Muscle layer of duodenum (tissue), 2 donors: ENCODE measurements around the gene PTPN2.
"Not testable (repeated sequence)": the region's sequence is repeated elsewhere in the genome, so short reads cannot be mapped to it uniquely, and the experiment has no call there.

Experiments used
- H3K27ac ChIP-seq: one replicate; pipeline ENCODE4 v1.7.0; 2013; ENCODE audit warnings: mild to moderate bottlenecking, low read length
- H3K27me3 ChIP-seq: one replicate; pipeline ENCODE4 v1.7.0; 2013; ENCODE audit warnings: low read depth, mild to moderate bottlenecking, control low read depth, low read length
- H3K36me3 ChIP-seq, 2 donors: one replicate each; pipeline ENCODE4 v1.7.0; 2013; ENCODE audit warnings: low read length in 2 of 2, control low read depth in 1 of 2, mild to moderate bottlenecking in 1 of 2; ENCODE audit not compliant: insufficient read depth in 2 of 2, control insufficient read depth in 1 of 2
- H3K4me1 ChIP-seq, 2 donors: one replicate each; pipeline ENCODE4 v1.7.0; 2013; ENCODE audit warnings: low read length in 2 of 2, mild to moderate bottlenecking in 2 of 2, control low read depth in 1 of 2, moderate library complexity in 1 of 2; ENCODE audit not compliant: insufficient read depth in 2 of 2, control insufficient read depth in 1 of 2
- H3K4me3 ChIP-seq, 2 donors: one replicate each; pipeline ENCODE4 v1.7.0; 2013; ENCODE audit warnings: low read length in 2 of 2, low read depth in 1 of 2, mild to moderate bottlenecking in 1 of 2
- H3K9me3 ChIP-seq, 2 donors: one replicate each; pipeline ENCODE4 v1.7.0; 2013; ENCODE audit warnings: low read length in 2 of 2, control low read depth in 1 of 2, mild to moderate bottlenecking in 1 of 2; ENCODE audit not compliant: control insufficient read depth in 1 of 2
- donor health status: healthy.

Gene PTPN2

DNA sequence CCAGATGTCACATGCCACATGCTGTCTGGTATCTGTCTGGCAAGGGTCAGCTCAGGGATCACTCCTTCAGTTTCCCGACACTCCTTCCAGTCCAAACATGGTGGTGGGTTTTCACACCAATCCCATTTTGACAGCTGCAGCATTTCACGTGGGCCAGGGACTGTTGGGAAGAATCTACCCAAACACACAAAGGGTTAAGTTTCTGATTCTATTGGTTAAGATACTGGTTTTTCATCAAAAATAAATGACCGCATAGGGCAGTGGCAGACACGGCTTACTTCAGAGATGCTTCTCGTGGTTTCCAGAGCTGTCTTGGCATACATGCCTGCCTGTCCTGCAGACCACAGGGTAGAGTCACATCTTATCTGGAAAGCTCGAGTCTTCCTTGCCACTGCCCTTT is 101.5 kb downstream of the PTPN2 start:
- Histone ChIP-seq H3K4me1 (no peaks in the 10 kb centered on the region), H3K27me3 (no peaks in the 10 kb centered on the region), H3K27ac (no peak overlapping the region), H3K36me3 (no peaks in the 10 kb centered on the region), H3K4me3 (no peak overlapping the region), H3K9me3 (no peaks in the 10 kb centered on the region)

DNA sequence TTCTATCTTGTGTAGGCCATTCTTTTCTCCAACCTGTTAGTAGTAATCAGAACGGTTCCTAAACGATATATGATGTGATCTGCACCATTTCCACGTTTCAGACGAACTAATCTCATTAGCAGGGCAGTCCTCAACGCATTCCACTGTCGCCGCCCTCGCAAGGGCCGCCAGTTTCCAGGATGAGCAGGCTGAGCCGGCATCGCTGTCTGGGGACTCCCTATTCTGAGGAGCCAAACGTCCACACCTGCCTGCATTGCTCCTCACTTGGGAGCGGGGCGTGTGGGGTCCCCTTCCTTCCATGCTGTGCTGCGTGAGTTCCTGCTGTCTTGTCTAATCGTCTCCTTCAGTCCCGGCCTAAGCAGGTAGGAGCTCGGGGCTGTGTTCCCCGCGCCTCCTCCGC is 104.6 kb downstream of the PTPN2 start:
- H3K4me1 ChIP-seq: no peaks in the 10 kb centered on the region
- H3K9me3 ChIP-seq: no peaks in the 10 kb centered on the region

DNA sequence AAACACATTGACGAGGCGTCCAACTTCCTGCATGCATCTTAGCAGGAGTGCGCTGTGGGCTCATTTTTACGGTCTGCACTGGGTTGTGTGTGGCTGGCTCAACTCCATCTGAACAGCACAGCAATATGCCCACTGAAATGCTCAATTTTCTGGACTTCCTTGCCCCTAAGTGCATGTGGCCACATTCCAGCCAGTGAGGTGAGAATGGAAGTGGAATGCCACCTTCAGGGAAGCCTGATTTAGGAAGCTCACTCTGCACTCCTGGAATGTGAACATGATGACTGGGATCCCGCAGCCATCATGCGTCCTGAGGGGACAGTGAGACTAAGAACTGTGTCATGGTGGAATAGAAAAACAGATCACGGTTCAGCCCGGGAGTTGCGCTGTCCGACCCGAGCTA is 105.0 kb downstream of the PTPN2 start:
- no peaks in the 10 kb centered on the region for H3K9me3 ChIP-seq
- H3K36me3 ChIP-seq: no peaks in the 10 kb centered on the region
- no peak overlapping the region for H3K4me3 ChIP-seq
- H3K27me3 ChIP-seq: no peaks in the 10 kb centered on the region
- H3K4me1 ChIP-seq: no peaks in the 10 kb centered on the region
- no peak overlapping the region for H3K27ac ChIP-seq

More for the DNA sequence above, 104.6 kb downstream of the PTPN2 start:
- H3K36me3 ChIP-seq: no peaks in the 10 kb centered on the region
- no peak overlapping the region for H3K27ac ChIP-seq
- H3K27me3 ChIP-seq: no peaks in the 10 kb centered on the region
- no peak overlapping the region for H3K4me3 ChIP-seq

DNA sequence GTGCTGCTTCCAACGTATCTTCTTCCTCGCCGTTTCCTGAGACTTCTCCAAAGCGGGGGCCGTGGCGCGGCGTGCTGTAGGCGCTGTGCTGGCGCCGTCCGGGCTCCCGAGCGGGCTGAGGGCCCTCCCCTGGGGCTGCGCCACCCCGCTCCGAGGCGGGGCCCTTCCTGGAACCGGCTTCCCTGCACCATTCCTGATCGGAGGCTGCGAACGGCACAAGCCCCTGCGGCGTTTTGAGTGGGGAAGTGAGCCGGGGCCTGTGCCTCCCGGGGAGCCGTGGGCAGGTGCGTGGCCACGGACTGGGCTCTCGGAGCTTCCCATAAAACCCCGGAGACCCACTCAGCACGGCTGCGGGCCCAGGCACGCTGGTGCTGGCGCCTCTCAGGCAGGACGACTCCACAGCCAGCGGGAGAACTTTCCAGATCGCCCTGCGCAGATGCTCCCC is 106.5 kb downstream of the PTPN2 start:
- H3K27me3 ChIP-seq: no peaks in the 10 kb centered on the region
- H3K36me3 ChIP-seq: no peaks in the 10 kb centered on the region
- peak overlapping the region in 1 of 2 donors; percentile 2 for H3K4me3 ChIP-seq
- no peak overlapping the region for H3K27ac ChIP-seq
- no peaks in the 10 kb centered on the region for H3K4me1 ChIP-seq
- no peaks in the 10 kb centered on the region for H3K9me3 ChIP-seq

DNA sequence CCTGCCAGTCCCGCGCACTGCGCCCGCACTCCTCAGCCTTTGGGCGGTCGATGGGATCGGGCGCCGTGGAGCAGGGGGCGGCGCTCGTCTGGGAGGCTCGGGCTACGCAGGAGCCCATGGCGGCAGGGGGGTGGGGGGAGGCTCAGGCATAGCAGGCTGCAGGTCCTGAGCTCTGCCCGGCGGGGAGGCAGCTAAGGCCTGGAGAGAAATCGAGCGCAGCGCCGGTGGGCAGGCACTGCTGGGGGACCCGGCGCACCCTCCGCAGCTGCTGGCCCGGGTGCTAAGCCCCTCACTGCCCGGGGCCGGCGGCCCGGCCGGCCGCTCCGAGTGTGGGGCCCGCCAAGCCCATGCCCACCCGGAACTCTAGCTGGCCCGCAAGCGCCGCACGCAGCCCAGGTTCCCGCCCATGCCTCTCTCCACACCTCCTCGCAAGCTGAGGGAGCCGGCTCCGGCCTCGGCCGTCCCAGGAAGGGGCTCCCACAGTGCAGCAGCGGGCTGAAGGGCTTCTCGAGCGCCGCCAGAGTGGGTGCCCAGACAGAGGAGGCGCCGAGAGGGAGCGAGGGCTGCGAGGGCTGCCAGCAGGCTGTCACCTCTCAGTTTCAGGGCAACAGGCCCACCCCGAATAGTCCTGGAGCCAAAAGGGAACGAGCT is 107.1 kb downstream of the PTPN2 start:
- Histone ChIP-seq H3K4me1 (no peaks in the 10 kb centered on the region), H3K9me3 (no peaks in the 10 kb centered on the region), H3K27ac (no peak overlapping the region), H3K27me3 (no peaks in the 10 kb centered on the region), H3K36me3 (no peaks in the 10 kb centered on the region), H3K4me3 (peak overlapping the region in 1 of 2 donors; percentile 2)

DNA sequence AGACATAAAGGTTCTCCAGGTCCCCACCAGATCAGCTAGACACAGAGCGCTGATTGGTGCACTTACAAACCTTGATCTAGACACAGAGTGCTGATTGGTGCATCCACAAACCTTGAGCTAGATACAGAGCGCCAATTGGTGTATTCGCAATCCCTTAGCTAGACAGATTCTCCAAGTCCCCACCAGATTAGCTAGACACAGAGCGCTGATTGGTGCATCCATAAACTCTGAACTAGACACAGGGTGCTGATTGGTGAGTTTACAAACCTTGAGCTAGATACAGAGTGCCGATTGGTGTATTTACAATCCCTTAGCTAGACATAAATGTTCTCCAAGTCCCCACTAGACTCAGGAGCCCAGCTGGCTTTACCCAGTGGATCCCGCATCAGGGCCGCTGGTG is 107.6 kb downstream of the PTPN2 start:
- H3K4me1 ChIP-seq, H3K36me3 ChIP-seq, H3K27ac ChIP-seq, H3K9me3 ChIP-seq, H3K4me3 ChIP-seq, H3K27me3 ChIP-seq: not testable (repeated sequence)

DNA sequence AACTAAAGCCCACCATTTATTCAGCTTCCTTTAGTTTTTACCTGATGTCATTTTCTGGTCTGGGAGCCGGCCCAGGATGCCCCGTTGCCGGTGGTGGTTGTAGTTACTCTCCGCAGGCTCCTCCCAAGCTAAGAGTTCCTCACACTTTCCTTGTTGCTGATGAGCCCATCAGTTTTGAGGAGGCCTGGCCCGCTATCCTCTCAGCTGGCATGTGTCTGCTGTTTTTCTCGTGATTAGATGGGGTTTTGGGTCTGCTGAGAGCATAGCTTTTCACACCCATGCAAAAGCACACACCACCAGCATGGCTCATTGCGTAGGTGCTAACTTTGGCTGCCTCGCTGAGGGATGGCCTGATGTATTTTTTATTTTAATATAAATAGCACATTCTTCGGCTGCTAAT is 109.1 kb downstream of the PTPN2 start:
- Histone ChIP-seq H3K4me3 (no peak overlapping the region), H3K27ac (no peak overlapping the region), H3K9me3 (no peaks in the 10 kb centered on the region), H3K4me1 (no peaks in the 10 kb centered on the region), H3K27me3 (no peaks in the 10 kb centered on the region), H3K36me3 (no peaks in the 10 kb centered on the region)

DNA sequence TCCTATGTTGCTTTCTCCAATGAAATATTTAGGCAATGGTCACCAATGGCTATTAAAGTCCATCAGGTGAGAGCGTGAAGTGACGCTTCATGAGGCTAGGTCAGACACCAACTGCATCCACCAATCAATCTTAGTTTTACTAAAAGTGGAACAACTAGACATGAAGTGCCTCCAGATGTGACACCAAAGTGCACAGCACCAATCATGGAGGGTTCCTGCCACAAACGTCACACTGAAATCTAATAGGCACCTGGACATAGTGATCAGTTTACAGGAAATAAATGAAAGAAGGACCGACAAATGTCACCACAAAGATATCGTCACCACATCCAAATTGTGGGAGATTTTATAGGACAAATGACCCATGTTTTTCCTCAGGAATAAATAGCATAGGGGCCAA is 110.7 kb downstream of the PTPN2 start:
- Histone ChIP-seq H3K36me3 (no peaks in the 10 kb centered on the region), H3K27ac (no peak overlapping the region), H3K27me3 (no peaks in the 10 kb centered on the region), H3K9me3 (no peaks in the 10 kb centered on the region), H3K4me3 (no peak overlapping the region), H3K4me1 (no peaks in the 10 kb centered on the region)

DNA sequence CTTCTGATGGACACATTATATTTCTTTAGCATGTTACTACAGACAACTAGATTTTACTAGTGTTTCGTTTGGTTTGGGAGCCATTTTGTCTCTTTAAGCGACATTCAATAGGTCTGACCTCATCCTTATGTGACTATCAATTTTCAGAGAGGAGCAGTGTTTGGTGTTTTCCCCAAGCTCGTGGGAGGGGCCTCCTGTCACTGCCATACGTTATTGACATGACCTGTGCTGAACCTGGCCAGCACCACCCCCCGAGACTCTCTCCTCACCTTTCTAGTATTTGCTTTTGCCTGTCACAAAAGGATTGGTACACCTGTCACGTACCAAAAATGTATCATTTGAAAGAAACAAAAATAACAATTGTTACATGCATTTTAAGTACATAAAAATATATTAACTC is 111.9 kb downstream of the PTPN2 start:
- Histone ChIP-seq H3K27ac (no peak overlapping the region), H3K4me3 (no peak overlapping the region), H3K36me3 (no peaks in the 10 kb centered on the region), H3K4me1 (no peaks in the 10 kb centered on the region), H3K27me3 (no peaks in the 10 kb centered on the region), H3K9me3 (no peaks in the 10 kb centered on the region)

DNA sequence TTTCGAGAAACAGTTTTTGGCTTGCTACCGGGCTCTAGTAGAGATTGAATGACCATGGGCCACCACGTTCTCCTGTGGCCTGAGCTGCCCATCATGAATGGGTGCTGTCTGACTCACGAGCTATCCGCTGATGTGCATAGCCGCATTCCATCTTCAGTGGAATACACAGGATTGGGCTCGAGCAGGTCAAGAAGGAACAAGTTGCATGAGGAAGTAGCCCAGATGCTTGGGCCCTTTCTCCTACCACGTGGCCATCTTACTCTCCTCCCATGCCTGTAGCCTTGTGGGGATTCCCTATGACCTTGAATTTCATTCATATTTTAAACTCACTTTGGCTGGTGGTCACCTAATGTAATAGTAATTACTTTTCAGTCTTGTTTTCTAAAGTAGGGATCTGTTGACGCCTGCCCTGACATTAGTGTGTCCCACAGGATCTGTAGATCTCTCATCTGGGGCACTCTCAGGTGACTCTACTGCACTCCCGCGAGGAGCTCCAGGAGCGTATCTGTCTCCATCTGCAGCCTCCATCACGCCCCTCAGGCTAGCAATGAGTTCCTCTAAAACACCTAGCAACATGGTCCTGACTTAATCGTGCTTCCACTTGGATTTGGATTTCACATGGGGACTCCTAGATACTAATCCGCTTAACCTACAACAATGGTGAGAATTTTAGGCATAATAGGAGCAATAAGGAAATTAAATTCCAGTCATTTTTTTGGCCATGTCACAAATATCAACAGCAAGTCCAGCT is 113.4 kb downstream of the PTPN2 start:
- Histone ChIP-seq H3K27ac (no peak overlapping the region), H3K9me3 (no peaks in the 10 kb centered on the region), H3K36me3 (no peaks in the 10 kb centered on the region), H3K4me1 (no peaks in the 10 kb centered on the region), H3K27me3 (no peaks in the 10 kb centered on the region), H3K4me3 (no peak overlapping the region)

DNA sequence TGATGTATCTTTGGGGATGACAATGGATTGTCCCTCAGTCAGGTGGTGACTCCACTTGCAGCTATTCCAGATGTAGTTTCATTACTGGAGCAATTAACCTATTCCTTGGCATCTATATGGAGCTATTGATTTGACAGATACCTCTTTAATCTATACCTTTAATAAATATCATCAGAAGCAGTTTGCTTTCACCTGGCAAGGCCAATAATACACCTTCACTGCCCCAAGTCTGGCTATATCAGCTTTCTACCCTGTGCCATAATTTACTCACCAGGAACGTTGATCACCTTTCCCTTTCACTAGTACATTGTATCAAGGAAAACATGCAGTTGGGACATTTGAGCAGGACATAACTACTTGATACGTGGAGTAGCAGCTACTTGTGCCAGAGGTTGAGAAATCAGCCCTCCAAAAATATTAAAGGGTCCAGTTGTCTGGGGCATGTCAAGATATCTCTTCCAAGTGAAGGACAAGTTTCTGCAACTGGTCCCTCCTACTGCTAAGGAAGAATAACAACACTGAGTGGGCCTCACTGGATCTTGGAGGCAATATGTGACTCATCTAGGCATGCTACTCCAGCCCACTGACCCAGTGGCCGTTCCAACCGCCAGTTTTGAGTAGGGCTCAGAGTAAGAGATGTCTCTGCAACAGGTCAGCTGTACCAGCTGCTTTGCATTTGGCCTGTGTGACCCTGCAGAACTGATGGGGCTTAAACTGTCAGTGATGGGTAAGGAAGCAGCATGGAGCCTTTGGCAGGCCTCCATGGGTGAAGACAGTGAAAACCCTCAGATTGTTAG is 114.2 kb downstream of the PTPN2 start:
- Histone ChIP-seq H3K36me3 (no peaks in the 10 kb centered on the region), H3K27me3 (no peaks in the 10 kb centered on the region), H3K4me1 (no peaks in the 10 kb centered on the region), H3K9me3 (no peaks in the 10 kb centered on the region), H3K27ac (no peak overlapping the region), H3K4me3 (no peak overlapping the region)
